ENCODE measurements around the gene NPSR1.

GRCh38 chr7:34832020-34832419 lies 174.0 kb downstream of the NPSR1 start:
- TF ChIP-seq CTCF (IDR thresholded peaks at IDR 0.05), result no peak
- no peak for TF ChIP-seq POLR2AphosphoS5 (IDR thresholded peaks at IDR 0.05)
- no peak for TF ChIP-seq POLR2A (IDR thresholded peaks at IDR 0.05; ENCODE audit: low read depth)
- no peak for TF ChIP-seq EP300 (IDR thresholded peaks at IDR 0.05)
